AG09319 (cell line): ENCODE measurements around the gene SLC4A5.
A peak's percentile ranks its signal among the peaks of the same experiment; 100 is the strongest.
"Not testable (repeated sequence)": the region's sequence is repeated elsewhere in the genome, so short reads cannot be mapped to it uniquely, and the experiment has no call there.

Source experiments
- DNase-seq: peaks from one replicate; pipeline ENCODE4 v3.0.0-alpha.2; 2010; ENCODE audit warnings: low read depth; ENCODE audit errors: extremely low read depth
- TF ChIP-seq, protein P1 (sequence below): IDR thresholded peaks from 2 replicates; pipeline ENCODE4 v1.5.1; 2011; ENCODE audit warnings: low read depth, mild to moderate bottlenecking, inconsistent platforms, low read length, moderate library complexity

SLC4A5 gene

DNA sequence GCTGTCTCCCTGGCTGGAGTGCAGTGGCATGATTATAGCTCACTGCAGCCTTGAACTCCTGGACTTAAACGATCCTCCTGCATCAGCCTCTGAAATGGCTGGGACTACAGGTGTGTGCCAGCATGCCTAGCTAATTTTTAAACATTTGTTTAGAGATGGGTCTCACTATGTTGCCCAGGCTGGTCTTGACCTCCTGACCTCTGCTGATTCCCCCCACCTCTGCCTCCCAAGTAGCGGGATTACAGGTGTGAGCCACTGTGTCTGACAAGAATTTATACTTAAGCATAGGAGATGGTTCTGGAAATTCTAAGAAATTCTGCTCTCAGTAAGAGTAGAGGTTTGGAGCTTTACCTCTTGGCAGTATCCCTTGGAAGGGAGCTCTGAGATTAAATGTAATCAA, 126.6 kb downstream of the SLC4A5 start:
- TF ChIP-seq, protein P1, sequence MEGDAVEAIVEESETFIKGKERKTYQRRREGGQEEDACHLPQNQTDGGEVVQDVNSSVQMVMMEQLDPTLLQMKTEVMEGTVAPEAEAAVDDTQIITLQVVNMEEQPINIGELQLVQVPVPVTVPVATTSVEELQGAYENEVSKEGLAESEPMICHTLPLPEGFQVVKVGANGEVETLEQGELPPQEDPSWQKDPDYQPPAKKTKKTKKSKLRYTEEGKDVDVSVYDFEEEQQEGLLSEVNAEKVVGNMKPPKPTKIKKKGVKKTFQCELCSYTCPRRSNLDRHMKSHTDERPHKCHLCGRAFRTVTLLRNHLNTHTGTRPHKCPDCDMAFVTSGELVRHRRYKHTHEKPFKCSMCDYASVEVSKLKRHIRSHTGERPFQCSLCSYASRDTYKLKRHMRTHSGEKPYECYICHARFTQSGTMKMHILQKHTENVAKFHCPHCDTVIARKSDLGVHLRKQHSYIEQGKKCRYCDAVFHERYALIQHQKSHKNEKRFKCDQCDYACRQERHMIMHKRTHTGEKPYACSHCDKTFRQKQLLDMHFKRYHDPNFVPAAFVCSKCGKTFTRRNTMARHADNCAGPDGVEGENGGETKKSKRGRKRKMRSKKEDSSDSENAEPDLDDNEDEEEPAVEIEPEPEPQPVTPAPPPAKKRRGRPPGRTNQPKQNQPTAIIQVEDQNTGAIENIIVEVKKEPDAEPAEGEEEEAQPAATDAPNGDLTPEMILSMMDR = no peak
- no peak for DNase-seq

DNA sequence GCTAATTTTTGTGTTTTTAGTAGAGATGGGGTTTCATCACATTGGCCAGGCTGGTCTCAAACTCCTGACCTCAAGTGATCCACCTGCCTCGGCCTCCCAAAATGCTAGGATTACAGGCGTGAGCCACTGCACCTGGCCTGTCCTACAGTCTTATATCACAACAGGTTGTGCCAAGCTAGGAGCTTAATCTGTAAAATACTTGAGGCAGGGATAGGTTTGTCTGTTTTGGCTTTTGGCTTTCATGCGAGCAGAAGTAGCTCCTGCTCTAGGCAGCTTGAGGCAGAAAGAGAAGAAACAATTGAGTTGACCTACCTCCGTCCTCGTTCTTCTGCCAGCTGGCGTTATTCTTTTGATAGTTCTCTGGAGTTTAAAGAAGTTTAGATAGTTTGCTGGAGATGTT, 127.4 kb downstream of the SLC4A5 start:
- not testable (repeated sequence) for DNase-seq

DNA sequence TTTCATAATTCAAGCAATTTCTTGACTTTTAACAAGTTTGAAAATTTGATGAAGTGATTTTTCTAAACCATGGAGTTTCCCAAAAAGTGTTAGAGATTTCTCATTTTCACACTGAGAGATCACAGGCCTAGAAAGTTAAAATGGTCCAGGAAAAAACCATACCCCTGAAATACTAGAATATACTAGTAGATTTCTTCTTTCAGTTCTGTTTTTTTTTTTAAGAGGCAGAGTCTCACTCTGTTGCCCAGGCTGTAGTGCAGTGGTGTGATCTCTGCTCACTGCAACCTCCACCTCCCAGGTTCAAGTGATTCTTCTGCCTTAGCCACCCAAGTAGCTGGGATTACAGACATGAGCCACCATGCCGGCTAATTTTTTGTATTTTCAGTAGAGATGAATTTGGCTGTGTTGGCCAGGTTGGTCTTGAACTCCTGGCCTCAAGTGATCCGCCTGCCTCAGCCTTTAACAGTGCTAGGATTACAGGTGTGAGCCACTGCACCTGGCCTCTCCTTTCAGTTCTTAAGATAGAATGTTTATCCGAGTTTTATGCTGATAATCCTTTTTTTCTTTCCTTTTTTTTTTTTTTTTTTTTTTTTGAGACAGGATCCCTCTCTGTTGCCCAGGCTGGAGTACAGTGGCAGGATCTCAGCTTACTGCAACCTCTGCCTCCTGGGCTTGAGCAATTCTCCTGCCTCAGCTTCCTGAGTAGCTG, 130.4 kb downstream of the SLC4A5 start:
- TF ChIP-seq, protein P1 = no peak
- no peak for DNase-seq

DNA sequence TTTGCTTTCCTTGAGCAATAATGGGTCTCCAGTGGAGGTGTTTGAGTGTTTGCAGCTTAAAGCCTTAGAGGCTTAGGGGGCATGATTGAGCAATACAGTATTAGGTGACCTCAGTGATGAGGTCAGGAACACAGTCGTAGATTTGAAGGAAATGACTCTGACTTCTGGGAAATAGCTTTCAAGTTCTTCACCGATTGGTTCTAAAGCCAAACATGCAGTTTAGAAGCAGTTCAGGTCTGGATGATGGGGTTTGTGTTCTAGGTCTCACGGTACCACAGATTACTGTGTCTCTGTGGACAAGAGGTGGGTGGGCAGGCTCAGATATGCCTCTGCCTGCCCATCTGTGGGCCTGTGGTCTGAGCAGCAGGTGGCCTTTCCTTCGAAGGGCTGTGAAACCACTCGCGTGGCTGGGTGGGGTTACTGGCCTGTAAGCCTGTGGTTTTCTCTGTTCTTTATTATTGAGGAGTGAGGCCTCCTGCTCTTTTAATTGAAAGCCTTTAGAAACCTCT, 137.0 kb downstream of the SLC4A5 start:
- DNase-seq = no peak
- TF ChIP-seq, protein P1 = no peak

DNA sequence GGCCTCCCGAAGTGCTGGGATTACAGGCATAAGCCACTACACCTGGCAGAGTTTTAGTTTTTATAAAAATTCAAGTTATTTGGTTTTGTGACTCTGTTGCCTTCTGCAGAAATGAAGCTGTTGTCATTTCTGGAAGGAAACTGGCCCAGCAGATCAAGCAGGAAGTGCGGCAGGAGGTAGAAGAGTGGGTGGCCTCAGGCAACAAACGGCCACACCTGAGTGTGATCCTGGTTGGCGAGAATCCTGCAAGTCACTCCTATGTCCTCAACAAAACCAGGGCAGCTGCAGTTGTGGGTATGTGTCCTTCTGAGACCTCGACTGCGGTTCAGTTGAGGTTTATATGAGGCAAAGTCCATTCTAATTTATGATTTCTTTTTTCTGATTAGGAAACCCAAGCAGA, 137.6 kb downstream of the SLC4A5 start:
- TF ChIP-seq, protein P1 = no peak
- no peak for DNase-seq

DNA sequence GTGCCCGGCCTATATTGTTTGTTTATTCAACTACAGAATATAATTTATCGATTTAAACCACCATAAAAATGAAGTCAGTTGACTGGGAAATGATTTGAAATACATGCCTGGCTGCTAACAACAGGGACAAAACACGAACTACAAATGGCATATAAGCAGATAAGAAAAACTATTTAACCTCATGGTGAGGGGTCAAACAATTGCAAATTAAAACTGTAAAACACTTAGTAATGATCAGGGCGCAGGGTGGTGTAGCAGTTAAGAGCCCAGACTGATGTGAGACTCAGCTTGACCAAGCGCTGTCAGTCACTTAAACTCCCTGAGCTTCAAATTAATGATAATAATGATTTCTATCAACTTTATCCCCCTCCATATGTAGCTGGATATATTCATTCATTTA, 138.1 kb downstream of the SLC4A5 start:
- no peak for DNase-seq
- TF ChIP-seq, protein P1 = no peak

DNA sequence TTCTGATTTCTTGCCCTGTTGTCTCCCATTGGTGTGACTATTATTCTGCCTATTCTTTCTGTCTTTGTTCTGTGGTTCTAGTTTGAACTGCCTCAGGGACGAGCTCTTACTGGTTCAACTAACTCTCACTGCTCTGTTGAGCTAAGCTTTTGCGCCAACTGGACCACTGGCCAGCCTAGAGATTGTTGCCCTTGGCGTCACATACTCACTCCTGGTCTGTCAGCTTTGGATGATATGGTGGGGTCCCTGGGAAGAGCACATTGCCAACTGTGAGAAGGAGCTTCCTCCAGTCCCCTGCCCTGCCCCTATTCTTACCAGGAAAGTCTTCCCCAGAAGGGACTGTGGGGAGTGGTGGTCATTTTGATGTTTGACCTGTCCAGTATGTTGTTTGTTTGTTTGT, 138.8 kb downstream of the SLC4A5 start:
- TF ChIP-seq, protein P1 = no peak
- DNase-seq = no peak

DNA sequence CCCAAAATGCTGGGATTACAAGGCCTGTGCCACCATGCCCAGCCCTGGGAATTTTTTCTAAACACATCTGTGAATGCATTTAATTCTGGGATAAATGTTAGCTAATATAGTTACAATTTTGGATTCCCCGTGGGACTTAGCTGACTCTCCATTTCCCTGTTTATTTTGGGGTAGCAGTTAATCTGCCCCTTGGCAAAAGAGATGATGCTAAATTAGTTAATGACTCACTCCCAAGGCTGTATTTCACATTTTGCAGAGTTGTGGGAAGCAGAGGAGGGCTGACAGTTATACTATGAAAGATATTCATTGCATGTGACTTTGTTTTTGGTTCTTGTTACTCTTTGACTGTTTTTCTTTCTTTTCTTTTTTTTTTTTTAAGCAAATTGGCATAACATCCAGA, 141.6 kb downstream of the SLC4A5 start:
- TF ChIP-seq, protein P1 = no peak
- DNase-seq = peak; percentile 73
